ENCODE measurements around the gene WNT5B. TPM values are rescaled to one million over a fixed set of nuclear protein-coding genes. Genes with fewer than 3 reads are reported as not detected.
A peak's percentile ranks its signal among the peaks of the same experiment; 100 is the strongest.
"Not testable (repeated sequence)": the region's sequence is repeated elsewhere in the genome, so short reads cannot be mapped to it uniquely, and the experiment has no call there.

WNT5B gene
- polyA plus RNA-seq, 4 donors = 6.2 to 22.9 (median 7.9) TPM

- DNase-seq (ENCODE audit: low read depth in 4 of 4, low spot score in 3 of 4) = no peak
Measured at GRCh38 chr12:1676043-1676442, 47.0 kb downstream of the WNT5B start.

- DNase-seq (ENCODE audit: low read depth in 4 of 4, low spot score in 3 of 4) = no peak
Measured at GRCh38 chr12:1680804-1681492, 51.9 kb downstream of the WNT5B start.

- DNase-seq (ENCODE audit: low read depth in 4 of 4, low spot score in 3 of 4) = no peak
Measured at GRCh38 chr12:1681493-1681807, 52.4 kb downstream of the WNT5B start.

DNA sequence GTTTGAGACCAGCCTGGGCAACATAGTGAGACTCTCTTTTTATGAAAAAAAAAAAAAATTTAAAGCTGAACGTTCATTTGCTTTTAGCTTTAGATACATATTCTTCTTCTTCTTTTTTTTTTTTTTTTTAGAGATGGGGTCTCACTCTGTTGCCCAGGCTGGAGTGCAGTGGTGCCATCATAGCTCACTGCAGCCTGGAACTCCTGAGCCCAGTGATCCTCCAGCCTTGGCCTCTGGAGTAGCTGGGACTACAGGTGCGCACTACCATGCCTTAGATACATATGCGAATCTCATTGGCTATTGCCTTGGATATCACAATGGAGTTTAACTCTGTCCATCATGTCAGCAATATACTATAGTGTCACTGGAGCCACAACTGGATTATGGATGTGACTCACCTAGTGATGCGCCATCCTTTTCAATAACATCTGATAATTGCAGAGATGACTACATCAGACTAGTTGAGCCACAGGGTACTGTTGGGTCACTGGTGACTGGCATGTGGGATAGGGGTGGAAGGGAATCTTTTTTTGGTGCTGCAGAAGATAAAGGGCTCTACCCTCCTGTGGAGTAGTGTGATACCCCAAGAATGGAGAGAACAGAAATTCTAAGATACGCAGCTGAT is 59.2 kb downstream of the WNT5B start:
- DNase-seq (ENCODE audit: low read depth in 4 of 4, low spot score in 3 of 4) = no peak

DNA sequence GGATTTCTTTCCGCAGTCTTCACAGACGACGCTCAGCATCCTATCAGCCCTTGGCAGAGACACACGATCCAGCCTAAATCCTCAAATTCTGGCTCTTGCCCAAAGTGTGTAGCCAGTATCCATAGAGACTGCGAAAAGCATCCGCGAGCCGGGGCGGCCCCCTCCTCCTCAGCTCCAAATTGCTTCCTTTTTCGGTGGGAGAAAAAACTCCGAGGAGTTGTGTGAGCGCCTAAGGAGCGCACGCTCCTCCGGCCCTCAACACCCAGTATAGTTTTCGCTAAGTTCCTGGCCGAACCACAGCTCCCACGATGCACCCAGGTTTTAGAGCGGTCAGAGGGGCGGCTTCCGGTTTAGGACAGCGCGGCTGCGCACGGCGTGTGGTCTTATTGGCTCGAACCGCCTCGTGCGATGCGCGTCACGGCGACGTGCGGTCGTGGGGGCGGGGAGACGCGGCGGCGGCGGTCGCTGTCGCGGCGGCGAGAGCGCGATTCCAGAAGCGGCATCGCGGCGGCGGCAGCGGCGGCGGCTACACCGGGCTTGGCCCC is 61.6 kb downstream of the WNT5B start, which contains the start of gene ADIPOR2:
TSS of gene ADIPOR2 (plus strand) at position 493 of the 545 bp plus-strand sequence. CDS start 63,274 bp downstream, outside the sequence.
- DNase-seq (ENCODE audit: low read depth in 4 of 4, low spot score in 3 of 4) = peak; percentile 85 to 92 (median 90)

DNA sequence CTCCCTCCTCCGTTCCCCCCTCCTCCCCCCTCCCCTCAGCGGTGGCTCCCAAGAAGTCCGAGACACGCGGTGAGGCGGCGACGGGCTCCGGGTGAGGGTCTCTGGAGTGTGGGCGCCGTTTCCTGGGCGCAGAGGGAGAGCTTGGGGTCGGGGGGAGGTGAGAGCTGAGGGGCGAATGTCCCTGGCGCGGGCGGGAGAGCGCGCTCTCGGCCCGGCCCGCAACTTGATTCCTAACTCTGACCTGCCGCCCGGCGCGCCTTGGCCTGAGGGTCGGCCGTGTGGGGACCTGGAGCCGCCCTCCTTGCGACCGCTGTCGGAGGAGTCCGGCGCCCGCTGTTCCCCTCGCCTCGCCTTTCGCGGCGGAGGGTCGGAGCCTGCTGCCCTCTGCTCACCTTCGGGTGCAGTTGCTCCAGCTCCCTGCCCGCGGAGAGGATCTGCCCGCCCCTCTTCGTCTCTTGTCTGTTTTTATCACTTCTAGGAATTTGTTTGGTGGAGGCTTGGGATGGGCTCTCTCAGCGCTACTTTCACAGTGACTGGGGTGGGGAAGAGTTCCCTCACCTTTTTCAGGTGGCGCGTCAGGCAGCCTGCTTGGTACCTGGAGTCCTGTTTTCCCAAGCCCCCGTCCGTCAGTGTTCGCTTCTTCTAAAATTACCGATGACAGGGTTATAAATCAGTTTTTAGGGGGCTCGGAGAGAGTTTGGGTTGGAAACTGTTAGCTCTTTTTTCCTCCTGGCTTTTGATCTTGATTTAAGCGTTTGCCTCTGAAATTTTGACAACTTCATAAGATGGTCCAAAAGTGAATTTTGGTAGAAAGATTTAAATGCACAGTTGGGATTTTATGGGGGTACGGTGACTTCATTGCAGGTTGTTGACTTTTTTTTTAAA is 62.3 kb downstream of the WNT5B start:
- DNase-seq (ENCODE audit: low read depth in 4 of 4, low spot score in 3 of 4) = peak in 2 of 4 donors; percentile 29 to 41

GRCh38 chr12:1692226-1692625 is 63.2 kb downstream of the WNT5B start:
- DNase-seq (ENCODE audit: low read depth in 4 of 4, low spot score in 3 of 4) = no peak

DNA sequence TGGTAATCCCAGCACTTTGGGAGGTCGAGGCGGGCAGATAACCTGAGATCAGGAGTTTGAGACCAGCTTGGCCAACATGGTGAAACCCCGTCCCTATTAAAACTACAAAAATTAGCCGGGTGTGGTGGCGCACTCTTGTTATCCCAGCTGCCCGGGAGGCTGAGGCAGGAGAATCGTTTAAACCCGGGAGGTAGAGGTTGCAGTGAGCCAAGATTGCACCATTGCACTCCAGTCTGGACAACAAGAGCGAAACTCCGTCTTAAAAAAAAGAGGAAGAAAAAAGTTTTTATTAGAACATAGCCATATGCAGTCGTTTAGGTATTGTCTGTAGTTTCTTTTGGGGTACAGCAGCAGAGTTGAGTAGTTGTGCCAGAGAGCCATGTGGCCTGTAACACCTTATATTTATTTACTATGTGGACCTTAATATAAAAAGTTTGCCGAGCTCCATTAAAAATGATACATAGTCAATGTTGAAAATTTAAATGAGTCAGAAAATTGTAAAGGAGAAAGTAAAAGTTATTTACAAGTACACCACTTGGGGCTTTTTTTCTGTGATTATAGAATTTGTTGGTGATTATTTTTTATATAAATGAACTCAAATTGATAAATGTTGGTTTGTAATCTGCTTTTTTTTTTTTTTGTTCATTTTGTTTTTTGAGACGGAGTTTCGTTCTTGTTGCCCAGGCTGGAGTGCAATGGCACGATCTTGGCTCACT is 64.0 kb downstream of the WNT5B start:
- no peak for DNase-seq (ENCODE audit: low read depth in 4 of 4, low spot score in 3 of 4)

DNA sequence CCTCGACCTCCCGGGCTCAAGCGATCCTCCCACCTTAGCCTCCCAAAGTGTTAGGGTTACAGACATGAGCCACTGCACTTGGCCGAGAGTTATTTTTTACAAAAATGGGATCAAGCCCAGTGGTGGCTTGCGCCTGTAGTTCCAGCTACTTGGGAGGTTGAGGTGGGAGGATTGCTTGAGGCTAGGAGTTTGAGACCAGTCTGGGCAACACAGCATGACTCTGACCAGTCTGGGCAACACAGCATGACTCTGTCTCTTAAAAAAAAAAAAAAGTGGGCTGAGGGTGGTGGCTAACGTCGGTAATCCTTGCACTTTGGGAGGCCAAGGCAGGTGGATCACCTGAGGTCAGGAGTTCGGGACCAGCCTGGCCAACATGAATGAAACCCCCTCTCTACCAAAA is 66.1 kb downstream of the WNT5B start:
- not testable (repeated sequence) for DNase-seq (ENCODE audit: low read depth in 4 of 4, low spot score in 3 of 4)

- DNase-seq (ENCODE audit: low read depth in 4 of 4, low spot score in 3 of 4) = no peak
Measured at GRCh38 chr12:1695886-1696670, 67.0 kb downstream of the WNT5B start.

- no peak for DNase-seq (ENCODE audit: low read depth in 4 of 4, low spot score in 3 of 4)
Measured at GRCh38 chr12:1696800-1697199, 67.8 kb downstream of the WNT5B start.

Other genes with a start within 250 kb of the WNT5B start
- gene FBXL14, start 34.6 kb upstream of the WNT5B start, polyA plus RNA-seq (ENCODE audit: insufficient read length in 4 of 4) = 10 to 100 TPM in 3 of 4 donors, 1 to 10 TPM in 1; 9.9 to 14.4 (median 11.2) TPM
- gene ADIPOR2, start 61.8 kb downstream of the WNT5B start, polyA plus RNA-seq (ENCODE audit: insufficient read length in 4 of 4) = 10 to 100 TPM; 41.2 to 50.7 (median 47.9) TPM
- gene LRTM2, start 191.3 kb downstream of the WNT5B start, polyA plus RNA-seq (ENCODE audit: insufficient read length in 4 of 4) = under 1 TPM; 0.22 to 0.42 (median 0.36) TPM